GM21381 (cell line): ENCODE data around the gene ZNF804B.

Source experiments
- ATAC-seq: cut with Tn5 transposase; IDR thresholded peaks from one replicate; pipeline ENCODE4 v1.9.1; 2021; ENCODE audit warnings: mild to moderate bottlenecking, moderate library complexity; ENCODE audit not compliant: unreplicated experiment

ZNF804B gene

GRCh38 chr7:89247207-89247606, 487.7 kb downstream of the ZNF804B start:
- no peak for ATAC-seq

- ATAC-seq: no peak
Measured at GRCh38 chr7:89259085-89259484, 499.6 kb downstream of the ZNF804B start.

DNA sequence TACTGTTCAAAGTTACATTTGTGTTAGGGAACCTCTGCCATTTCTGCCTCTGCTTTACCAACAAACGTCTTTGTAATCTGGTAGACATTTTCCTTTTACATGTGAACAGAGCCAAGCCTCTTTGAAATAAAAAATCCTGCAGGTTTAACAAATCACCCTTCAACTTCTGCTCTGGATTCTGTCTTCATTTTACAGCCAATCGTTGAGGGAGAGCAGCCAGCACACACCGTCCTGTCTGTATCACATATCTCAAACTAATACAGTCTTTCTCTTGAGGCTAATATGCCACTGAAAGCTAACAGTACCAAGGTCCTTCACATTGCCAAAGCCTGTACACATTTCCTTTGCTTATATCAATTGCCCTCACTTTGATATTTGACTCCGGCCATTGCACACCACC, 504.6 kb downstream of the ZNF804B start:
- ATAC-seq: no peak

DNA sequence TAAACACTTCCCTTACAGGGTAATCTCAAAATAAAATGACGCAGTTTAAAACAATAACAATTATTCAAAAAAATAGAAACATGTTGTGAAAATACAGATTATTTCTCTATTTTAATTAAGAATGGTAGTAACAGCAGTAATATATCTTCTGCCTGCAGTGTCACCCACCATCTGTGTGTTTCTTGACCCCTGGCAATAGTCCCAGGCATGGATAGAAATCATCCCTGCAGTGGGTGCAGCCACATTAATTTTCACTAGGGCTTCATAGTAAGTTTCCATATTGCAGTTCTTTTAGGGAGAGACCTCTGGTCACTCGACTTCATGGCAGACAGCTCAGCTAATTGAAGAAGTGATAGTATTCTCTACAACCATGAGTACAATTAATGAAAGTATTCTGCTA, 506.1 kb downstream of the ZNF804B start:
- no peak for ATAC-seq

- ATAC-seq: no peak
Measured at GRCh38 chr7:89283302-89283701, 523.8 kb downstream of the ZNF804B start.

- ATAC-seq: no peak
Measured at GRCh38 chr7:89308535-89308934, 549.0 kb downstream of the ZNF804B start.

DNA sequence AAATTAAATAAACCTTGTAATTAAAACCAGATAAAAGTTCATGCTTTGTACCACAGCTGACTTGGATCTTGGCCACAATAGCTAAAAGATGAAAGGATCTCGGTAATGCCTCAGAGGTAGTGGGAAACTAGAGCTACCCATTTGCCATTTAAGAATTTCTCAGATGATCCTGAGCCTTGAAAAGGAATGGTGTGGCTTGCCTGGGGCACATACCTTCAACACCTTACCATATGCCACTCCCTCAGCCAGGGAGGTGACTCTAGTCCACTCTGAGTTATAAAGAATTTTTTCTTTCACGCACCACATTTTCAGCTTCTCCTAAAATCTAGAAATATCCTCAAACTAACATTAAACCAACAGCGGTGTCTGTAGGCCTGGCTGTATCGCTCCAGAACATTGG, 552.4 kb downstream of the ZNF804B start:
- ATAC-seq: no peak

- ATAC-seq: no peak
Measured at GRCh38 chr7:89312551-89312950, 553.1 kb downstream of the ZNF804B start.

DNA sequence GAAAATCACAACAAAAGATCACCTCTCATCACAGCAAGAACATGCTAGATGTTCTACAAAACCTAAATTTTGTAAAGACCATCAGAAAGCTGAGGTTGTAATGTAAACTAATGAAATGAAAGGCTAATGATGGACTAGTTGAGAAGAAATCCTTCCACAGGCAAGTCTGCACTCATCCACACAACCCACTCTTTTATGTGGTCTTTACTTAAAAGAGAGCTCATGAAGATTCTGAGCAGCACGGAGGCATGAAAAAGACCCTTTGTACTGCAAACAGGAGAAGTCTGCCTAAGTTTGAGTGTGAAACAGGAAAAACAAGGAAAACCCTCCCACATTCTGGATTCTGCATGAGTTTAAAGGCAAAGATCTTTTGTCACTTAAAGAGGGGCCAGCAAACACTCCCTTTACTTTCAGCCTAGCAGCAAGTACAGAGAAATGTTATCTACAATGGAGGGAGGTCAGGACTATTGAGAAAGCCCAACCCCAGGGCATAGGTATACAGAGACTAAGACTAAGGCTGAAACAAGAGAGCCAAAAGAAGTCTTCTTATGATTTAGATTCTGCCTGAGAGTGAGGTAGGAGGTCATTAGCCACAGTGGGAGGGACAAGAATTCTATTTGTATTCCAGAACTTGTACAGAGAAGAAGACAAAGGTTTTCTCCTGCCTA, 557.2 kb downstream of the ZNF804B start:
- no peak for ATAC-seq

- ATAC-seq: no peak
Measured at GRCh38 chr7:89332026-89332425, 572.5 kb downstream of the ZNF804B start.

- no peak for ATAC-seq
Measured at GRCh38 chr7:89334797-89335196, 575.3 kb downstream of the ZNF804B start.

DNA sequence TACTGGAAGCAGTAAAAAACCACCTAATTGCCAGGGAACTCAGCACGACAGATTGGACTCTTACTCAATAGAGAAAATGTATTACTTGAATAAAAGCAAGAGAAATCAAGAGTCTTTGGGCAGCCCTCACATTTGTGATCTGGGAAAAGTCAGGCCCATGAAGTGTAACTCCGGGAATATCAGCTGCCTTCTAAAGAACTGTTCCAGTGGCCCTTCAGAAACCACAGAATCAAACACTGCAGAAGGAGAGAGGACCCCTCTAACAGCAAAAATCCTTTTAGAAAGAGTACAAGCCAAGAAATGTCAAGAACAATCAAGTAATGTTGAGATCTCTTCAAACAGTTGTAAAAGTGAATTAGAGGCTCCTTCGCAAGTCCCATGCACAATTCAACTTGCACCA, 576.0 kb downstream of the ZNF804B start:
- ATAC-seq: no peak

DNA sequence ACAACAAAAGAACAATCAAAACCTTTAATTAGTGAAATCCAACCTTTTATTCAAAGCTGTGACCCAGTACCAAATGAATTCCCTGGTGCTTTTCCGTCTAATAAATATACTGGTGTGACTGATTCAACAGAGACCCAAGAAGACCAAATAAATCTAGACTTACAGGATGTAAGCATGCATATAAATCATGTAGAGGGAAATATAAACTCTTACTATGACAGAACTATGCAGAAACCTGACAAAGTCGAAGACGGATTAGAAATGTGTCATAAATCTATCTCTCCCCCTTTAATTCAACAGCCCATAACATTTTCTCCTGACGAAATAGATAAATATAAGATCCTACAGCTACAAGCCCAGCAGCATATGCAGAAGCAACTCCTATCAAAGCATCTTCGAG, 576.6 kb downstream of the ZNF804B start:
- no peak for ATAC-seq

DNA sequence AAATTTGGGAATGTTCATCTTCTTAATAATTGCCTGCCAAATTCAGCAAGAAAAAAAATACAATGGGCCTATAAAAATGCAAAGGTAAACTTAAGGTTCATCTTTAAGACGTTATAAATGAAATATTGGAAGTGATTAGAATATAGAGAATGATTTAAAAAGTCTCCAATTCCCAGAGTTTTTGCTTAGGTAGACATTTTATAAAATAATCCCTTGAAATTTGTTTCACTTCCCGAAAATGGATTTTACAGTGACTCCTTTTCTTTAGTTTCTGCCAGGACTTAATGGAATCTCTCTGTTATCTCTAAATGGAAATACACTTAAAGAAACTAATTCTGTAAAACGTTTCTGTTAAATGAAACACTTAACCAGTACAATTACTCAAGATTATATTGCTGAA, 580.2 kb downstream of the ZNF804B start:
- no peak for ATAC-seq

GRCh38 chr7:89357121-89357520, 597.6 kb downstream of the ZNF804B start:
- no peak for ATAC-seq

GRCh38 chr7:89377219-89377618, 617.7 kb downstream of the ZNF804B start:
- ATAC-seq: no peak

- ATAC-seq: no peak
Measured at GRCh38 chr7:89385411-89385810, 625.9 kb downstream of the ZNF804B start.
